Measurements from ENCODE around the gene ZNF579.

GRCh38 chr19:55581823-55582223 is 1.2 kb upstream of the ZNF579 start:
- TF ChIP-seq, protein P1, sequence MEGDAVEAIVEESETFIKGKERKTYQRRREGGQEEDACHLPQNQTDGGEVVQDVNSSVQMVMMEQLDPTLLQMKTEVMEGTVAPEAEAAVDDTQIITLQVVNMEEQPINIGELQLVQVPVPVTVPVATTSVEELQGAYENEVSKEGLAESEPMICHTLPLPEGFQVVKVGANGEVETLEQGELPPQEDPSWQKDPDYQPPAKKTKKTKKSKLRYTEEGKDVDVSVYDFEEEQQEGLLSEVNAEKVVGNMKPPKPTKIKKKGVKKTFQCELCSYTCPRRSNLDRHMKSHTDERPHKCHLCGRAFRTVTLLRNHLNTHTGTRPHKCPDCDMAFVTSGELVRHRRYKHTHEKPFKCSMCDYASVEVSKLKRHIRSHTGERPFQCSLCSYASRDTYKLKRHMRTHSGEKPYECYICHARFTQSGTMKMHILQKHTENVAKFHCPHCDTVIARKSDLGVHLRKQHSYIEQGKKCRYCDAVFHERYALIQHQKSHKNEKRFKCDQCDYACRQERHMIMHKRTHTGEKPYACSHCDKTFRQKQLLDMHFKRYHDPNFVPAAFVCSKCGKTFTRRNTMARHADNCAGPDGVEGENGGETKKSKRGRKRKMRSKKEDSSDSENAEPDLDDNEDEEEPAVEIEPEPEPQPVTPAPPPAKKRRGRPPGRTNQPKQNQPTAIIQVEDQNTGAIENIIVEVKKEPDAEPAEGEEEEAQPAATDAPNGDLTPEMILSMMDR (IDR thresholded peaks at IDR 0.05 in 2 of 3, conservative IDR thresholded peaks at IDR 0.05 in 1 of 3; ENCODE audit: control insufficient read depth in 2 of 3, extremely low read depth in 1 of 3, insufficient read depth in 1 of 3, low read depth in 3 of 3, low read length in 3 of 3), result no peak
- no peak for TF ChIP-seq NFIC (IDR thresholded peaks at IDR 0.05; ENCODE audit: low read depth, low read length)
- no peak for TF ChIP-seq POLR2A (IDR thresholded peaks at IDR 0.05; ENCODE audit: low read depth, low read length)
- TF ChIP-seq ZNF207 (IDR thresholded peaks at IDR 0.05; ENCODE audit: borderline replicate concordance), result no peak
- TF ChIP-seq RAD21 (IDR thresholded peaks at IDR 0.05; ENCODE audit: insufficient read depth, low read depth, low read length), result no peak
- no peak for TF ChIP-seq ASH2L (IDR thresholded peaks at IDR 0.05; ENCODE audit: borderline replicate concordance, low read depth)
- TF ChIP-seq CBFB (IDR thresholded peaks at IDR 0.05; ENCODE audit: low read depth), result no peak
- TF ChIP-seq CHD2 (IDR thresholded peaks at IDR 0.05; ENCODE audit: borderline replicate concordance, low read depth, low read length), result no peak
- TF ChIP-seq, protein P2, sequence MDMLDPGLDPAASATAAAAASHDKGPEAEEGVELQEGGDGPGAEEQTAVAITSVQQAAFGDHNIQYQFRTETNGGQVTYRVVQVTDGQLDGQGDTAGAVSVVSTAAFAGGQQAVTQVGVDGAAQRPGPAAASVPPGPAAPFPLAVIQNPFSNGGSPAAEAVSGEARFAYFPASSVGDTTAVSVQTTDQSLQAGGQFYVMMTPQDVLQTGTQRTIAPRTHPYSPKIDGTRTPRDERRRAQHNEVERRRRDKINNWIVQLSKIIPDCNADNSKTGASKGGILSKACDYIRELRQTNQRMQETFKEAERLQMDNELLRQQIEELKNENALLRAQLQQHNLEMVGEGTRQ (IDR thresholded peaks at IDR 0.05; ENCODE audit: borderline replicate concordance, low read depth, low read length), result no peak
- no peak for TF ChIP-seq RB1 (IDR thresholded peaks at IDR 0.05; ENCODE audit: borderline replicate concordance)
- no peak for TF ChIP-seq BHLHE40 (IDR thresholded peaks at IDR 0.05; ENCODE audit: borderline replicate concordance in 1 of 2, low read depth in 2 of 2, low read length in 1 of 2)
- TF ChIP-seq JUND (IDR thresholded peaks at IDR 0.05; ENCODE audit: low read depth, low read length), result no peak
